ENCODE results near the gene SLC35E2B.
"Not testable (repeated sequence)": the region's sequence is repeated elsewhere in the genome, so short reads cannot be mapped to it uniquely, and the experiment has no call there.

The SLC35E2B gene

DNA sequence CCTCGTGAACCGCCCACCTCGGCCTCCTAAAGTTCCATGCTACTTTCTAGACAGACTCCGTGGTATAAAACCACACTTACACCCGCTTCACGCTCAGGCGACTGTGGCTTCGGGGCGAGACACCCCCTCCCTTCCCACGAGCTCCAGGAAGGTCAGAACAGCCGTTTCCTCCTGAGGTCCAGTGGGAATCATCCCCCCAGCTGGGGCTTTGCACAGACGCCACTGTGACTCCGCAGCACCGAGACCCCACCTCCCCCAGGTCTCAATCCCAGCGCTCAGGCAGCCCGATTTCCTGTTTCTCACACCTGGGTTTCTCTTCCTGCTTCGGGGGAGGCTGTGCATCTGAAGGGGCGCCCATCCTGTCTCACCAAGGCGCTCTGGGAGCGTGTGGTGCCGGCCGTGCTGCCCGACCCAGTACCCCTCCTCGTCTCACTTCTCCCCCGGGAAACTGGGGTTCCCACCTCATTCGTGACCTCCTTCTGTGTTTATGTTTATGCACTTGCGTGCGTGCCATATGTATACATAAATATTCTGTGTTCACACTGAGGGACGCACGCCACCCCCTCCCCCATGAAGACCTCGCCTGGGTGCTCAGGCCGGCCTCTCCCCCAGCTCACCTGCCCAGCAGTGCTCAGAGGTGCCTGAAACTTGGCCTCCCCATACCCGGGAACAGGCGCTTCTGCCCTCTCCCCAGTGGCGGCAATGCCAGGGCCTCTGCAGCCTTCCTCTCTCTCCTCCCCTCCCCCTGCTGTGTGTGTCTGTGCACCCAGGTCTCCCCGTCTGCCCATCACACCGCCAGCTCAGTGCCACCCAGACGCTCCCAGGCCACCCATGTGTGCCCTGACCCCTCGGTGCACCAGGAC lies 14.6 kb downstream of the SLC35E2B start:
- no peak for DNase-seq

DNA sequence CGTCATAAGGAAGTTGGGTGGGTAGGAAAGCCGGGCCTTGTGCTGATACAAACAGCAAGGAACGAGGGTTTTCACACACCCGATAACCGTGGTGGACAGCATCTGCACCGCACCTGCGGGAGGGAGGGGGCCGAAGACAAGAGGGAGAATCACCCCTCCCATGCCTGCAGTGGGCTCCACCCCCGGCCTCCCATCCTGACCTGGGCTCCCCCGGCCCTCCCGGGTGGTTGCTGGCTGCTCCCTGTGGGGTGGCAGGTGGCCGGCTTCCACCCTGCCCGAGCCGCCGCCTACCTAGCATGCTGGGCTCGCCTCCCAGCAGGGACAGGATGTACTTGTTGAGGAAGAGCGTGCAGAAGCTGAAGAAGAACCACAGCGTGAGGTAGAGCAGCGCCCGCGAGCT lies 16.5 kb downstream of the SLC35E2B start:
- DNase-seq = not testable (repeated sequence)

DNA sequence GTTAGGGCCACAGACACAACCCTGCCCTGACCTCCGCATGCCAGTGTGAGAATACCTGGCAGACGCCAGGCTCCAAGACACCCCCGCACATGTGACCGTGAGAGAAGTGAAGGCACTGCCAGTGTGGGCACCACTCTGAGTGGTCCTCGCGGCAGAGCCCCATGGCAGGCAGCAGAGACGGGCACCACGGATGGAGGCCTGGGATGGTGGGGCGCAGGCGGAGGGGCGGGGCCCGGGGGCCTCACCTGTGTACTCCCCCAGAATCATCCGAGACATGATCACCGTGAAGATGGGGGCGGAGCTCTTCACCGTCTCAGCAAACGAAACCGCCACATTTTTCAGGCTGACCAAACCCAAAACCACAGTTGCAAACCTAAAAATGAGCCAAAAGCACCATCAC lies 17.4 kb downstream of the SLC35E2B start:
- not testable (repeated sequence) for DNase-seq

DNA sequence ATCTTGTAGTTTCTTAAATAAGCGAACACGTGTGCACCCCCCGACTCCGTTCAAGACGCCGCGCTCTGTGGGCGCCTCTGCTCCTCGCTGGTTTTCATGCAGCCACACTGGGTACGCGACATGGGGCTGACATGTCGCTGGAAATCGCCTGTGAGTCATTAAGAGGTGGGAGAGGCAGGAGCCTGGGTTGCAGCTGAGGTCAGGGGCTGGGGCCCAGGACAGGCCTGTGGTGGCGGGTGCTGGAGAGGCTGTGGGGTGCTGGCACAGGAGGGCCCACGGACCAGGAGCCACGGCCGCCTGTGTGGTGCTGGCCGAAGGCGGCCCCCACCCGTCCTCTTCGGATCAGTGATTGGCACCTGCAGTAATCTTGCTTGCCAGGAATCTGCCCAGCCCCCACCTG lies 17.8 kb downstream of the SLC35E2B start:
- DNase-seq = not testable (repeated sequence)

DNA sequence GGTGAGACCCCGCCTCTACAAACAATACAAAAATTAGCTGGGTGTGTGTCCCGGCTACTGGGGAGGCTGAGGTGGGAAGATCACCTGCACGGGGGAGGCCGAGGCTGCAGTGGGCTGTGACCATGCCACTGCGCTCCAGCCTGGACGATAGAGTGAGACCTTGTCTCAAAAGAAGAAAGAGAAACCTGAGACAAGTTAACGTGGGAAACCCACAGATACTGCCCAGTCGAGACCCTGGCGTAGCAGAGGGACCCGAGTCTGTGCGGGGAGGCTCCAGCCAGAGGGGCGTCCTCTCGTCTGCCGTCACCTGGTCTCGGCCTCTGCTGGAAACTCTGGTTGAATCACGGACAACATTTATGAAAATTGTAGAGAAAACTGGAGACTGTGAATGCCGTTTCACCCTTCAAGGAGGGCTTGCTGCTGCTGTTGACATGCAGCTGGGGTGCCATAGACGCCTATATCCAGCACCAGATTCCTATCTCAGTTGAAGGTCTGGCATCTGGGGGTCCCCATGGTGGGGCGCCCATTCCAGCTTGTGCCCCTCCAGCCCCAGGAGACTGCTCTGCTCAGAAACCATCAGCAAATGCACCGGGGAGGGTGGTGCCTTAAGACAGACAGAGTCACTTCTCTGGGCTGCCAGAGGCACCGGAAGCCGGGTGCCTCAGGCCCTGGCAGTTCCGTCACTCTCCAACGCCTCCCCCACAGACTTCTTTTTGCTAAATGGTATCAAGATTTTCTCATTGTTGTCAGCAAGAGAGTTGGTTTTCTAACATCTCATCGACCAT lies 20.2 kb downstream of the SLC35E2B start:
- DNase-seq = no peak

DNA sequence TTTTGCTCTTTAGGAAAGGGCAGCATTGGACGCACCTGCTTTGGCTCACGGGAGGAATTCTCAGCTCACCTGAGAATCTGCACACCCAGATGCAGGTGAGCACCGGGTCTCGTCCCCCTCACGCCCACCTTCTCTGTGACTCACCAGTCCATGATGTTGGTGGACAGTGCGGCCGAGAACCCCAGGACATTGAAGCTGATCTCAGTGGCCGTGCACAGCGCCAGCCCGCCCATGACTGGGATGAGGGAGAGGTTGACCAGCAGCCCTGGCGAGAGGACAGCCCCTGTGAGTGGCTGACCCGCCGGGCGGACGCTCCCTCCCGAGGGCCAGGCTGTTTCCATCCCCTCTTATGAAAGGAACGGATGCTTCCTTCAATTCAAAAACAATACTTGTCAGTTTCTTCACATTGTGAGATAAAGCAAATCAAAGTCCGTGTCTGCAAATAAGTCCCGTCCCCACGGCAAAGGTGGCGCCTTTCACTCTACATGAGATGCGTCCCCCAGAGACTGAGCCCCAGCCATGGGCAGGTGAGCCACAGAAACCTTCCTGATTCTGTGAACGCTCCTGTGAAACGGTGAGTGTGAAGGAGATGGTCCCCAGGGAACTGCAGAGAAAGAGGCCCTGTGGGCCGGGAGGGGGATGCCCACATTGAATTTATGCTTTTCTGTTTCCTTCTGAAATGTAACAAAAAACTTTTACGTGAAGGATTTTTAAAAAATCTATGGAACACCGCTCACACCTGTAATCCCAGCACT lies 21.1 kb downstream of the SLC35E2B start:
- no peak for DNase-seq

DNA sequence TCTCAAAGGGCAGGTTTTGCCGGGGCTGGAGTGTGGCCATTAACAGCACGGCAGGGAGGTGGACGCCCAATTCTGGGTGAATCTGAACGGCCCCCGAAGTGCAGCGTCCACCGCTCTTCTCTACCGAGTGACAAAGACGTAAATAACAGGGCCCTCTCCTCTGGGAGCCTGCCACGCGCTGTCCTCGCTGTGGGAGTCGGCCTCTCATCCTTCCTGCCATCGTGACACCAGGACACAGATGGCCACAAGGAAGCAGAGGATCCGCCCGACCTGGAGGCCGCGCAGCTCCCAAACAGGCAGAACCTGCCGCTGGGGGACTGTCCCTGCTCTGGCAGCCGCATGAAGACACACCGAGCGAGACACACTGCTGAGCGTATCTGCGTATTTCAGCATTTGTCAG lies 21.7 kb downstream of the SLC35E2B start:
- no peak for DNase-seq

DNA sequence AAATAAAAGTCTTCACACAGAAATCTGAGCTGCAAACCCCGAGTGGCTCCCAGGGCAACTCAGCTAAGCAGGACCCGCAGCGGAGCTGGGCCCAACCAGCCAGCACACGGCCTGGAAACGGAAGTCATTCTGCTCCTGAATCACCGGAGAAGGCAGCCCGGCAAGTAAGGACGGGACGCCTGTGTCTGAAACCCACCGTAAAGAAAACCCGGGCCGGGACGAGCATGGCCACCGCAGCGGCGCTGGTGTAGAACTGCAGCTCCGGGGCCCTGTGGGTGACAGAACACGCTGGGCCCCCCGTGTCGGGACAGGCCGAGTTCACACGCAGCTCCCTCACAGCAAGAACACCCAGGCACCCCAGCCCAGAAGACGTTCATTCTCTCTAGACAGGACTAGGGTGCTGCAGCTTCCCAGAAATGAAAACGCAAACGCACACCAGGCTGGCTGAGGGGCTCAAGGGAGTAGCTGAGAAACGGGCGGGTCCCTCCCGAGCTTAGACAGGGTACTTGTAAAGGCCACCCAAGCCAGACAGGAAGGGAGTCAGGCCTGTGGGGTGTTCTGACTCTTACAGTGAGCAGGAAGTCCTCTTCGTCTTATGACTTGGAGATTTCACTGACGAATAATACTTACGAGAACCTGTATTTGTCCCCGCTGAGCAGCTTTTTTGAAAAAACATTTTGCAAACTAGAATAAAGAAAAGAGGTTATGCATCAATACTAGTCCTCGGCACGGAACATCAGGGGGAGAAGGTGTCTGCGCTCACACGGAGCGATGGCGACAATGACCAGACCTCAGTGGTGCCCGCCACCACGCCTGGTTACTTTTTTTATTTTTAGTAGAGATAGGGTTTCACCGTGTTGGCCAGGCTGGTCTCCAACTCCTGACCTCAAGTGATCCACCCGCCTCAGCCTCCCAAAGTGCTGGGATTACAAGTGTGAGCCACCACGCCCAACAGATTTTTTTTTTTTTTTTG lies 22.8 kb downstream of the SLC35E2B start:
- DNase-seq = no peak

DNA sequence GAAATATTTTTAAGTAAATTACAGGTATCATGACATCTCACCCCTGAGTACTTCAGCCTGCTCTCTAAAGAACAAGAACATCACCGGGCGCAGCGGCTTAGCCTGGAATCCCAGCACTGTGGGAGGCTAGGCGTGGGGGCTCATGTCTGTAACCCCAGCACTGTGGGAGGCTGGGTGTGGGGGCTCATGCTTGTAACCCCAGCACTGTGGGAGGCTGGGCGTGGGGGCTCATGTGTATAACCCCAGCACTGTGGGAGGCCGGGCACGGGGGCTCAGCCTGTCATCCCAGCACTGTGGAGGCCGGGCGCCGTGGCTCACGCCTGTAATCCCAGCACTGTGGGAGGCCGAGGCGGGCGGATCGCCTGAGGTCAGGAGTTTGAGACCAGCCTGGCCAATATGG lies 26.1 kb downstream of the SLC35E2B start:
- DNase-seq = no peak

DNA sequence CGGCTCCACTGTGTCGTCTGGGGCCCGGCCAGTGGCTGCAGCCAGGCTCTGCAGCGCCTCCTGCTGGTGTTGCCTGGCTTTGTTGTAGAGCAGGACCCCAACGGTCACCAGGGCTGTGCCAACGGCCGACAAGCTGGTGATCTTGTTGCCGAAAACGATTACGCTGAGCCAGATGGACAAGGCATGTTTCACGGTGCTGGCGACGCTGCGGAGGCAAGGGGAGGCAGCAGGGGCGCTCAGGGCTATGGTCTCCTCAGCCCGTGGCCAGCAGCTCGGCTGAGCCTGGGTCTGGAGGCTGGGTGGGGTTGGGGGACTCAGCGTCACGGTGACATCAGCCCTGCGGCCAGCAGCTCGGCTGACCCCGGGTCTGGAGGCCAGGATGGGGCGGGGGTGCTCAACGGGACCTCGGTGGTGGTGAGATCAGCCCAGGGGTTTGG lies 26.8 kb downstream of the SLC35E2B start:
- DNase-seq = no peak

DNA sequence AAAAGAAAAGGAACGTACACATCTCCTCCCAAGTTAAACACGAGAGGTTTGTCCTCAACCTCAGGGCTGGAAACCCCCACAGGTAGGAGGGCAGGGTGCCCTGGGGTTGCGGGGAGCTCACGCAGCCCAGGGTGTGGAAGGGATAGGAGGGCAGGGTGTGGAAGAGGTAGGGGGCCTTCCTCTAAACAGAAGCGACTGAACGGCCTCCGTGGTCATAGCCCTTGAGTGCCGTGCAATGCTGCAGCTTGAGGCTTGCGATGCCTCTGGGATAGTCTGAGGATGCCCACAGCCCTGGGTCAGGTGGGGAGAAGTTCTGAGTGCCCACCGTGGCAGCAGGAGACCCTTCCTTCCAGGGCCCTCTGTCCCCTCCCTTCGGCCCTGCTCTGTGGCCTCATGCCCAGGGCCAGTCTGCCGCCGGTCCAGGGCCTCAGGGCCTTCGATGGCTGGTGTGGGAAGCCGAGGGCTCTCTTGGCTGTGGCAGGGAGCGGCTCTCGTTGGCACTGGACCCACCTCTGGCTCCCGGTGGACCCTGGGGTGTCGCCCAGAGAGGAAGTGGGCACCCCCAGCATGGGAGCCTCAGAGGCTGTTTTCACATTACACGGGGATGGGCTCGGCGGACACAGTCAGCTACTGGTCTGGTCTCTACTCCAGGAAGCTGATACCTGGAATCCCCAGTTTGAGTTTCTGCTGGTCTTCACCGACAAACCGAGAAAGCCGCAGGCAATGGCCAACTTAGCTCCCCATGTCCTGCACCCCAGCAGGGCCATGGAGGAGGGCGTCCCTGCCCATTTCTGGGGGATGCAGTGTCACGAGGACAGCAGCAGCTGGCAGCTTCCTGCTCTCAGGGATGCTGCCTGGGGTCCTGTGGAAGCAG lies 27.4 kb downstream of the SLC35E2B start:
- no peak for DNase-seq

DNA sequence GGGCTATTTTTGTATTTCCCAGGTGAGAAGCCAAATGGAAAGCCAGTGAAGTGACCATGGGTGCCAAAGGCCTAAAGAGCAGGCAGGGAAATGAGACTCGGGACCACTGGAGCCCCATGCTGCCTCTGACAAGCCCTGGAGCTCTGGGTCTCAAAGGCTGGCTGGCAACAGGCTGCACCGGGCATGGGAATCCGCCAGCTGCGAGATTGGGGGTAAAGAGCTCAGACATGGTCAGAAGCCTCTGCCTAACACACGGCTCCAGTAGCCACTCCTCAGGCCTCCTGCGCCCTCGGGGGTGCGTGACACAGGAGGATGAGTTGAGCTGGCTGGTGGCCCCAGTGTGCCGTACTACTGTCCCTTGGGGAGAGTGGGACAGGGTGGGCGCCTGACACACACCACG lies 28.3 kb downstream of the SLC35E2B start:
- DNase-seq = not testable (repeated sequence)

DNA sequence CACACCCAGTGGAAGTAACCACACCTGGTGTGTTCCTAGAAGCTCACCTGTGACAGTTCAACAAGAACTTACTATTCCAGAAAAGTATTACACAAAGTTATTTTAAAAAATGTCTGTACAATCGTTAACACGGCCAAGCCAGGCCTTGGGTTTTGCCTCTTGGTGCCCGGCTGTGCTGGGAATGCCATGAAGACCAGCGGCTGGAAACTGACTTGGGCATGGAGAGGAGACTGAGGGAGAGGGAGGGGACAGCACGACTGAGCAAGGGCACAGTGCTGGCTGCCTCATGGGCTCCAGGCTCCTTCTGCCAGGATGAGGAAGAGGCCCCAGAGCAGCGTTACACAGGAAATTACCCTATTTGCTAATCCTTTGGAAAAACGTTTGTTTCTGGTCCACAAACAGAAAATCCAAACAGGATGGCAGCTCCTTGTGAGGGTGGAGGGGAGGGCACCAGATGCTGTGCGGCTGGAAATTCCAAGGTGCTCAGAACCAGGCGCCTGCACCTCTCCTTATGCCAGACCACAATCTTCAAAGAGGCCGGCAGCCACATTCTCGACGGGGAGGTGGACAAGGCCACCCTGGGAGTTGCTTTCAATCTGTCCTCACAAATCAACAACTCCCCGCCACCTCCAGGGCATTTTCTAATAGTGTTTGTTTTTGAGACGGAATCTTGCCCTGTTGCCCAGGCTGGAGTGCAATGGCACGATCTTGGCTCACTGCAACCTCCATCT lies 29.6 kb downstream of the SLC35E2B start:
- DNase-seq = not testable (repeated sequence)

DNA sequence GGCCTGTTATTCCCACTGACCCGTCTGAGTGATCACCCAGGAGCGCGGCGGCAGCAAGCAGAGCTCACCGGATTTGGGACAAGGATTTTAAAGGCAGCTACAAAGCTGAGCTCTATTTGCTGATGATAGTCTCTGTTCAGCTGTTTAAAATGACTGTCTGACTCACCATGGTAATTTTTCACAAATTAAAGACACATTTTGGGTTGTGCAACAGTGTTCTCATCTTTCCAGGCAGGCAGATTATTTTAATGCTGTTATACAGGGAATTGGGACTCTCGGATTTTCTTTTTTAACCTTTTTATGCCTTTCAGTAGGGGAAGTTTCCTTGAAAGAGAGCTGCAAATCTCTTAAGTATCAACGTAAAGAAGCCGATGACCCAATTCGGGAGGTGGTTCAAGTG lies 30.2 kb downstream of the SLC35E2B start:
- not testable (repeated sequence) for DNase-seq

DNA sequence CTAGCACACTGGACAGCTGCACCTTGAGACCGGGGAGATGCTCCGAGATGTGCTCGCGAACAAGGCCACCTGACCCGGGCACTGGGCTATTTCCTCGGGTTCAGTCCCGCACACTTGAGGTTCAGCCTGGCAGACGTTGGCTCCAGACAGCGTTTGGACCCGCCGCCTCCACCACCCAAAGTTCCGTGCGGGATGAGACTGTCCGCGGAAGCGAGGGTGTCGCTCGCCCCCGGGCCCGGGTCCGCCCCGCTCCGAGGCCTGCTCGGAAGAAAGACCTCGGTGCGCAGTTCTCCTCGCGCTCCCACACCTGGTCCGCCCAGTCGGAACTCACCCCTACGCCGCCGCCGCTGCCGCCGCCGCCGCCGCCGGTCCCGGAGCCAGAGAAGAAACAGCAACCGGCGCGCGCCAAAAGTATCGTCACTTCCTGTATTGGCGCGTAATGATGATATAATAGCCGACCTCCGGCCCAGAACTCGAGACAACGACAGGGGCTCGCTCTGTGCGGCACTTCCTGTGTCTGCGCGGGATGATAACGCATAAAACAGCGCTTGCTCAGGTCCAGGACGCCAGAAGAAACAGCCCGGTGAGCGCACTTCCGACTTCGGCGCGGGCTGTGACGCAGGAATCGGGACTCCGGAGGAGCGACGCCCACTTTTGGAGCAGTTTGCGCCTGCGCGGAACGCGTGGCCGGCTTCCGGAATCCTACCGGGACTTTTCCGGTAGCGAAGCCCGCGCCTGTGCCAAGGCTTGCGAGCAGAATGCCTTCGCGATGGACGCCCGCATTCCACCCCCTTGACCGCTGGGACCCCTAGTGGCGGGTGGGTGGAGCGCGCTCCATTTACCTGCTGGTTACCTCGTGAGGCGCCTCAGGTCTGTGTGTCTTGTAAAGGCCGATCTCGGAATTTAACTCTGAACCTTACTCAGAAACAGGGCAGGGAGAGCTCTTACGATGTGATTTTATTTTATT lies 33.7 kb downstream of the SLC35E2B start, which contains the start of gene CDK11B:
CDK11B (minus strand) TSS at position 422 of the 967 bp plus-strand sequence. CDS start 1,519 bp downstream, outside the sequence.
- peak; percentile 23 to 98 (median 88) for DNase-seq

DNA sequence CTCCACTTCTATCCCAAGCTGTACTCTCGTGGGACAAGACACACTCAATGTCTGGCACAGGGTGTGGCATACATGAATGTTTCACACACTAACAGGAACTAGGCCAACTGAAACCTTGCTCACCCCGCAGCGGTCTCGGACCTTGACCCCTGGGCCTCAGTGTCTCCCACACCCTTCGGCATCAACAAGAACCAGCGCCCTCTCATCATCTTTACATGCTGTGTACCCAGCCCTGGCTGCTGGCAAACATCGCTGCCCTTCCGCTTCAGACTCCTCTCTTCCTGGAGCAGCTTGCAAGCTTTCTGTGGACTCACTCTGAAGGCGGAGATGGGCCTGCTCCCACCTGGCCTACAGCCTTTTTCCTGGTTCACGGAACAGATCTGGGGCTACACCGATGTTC lies 44.3 kb downstream of the SLC35E2B start:
- not testable (repeated sequence) for DNase-seq

DNA sequence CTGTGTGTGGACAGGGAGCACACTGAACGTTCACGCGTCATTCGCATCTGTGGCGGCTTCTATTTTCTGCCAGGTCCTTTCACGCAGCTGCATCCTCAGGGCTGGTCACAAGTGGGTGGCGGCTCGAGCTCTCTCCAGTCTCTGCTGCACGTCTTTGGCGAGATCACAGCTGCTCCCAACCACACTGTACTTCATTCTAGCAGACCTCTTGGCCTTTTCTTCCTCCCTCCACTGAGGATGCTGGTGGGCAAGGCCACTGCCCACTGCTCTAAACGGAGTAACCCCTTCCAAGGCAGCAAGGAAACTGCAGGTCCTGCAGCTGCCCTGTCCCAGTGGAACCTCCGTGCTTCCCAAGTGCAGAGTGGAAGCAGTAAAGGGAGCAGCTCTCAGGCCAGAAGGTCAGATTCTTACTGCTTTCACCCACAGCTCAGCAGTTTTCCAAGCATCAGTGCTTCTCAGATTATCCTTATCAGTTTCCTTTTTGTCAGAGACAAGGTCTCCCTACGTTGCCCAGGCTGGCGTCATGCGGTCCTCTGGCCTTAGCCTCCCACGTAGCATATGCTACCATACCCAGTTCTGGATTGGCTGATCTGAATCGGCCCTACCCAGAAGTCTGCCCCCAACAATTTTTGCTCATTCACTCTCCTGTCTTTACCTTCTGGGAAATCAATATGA lies 44.9 kb downstream of the SLC35E2B start:
- DNase-seq = not testable (repeated sequence)
